Stomach (tissue), 9 donors: ENCODE results near the gene ERBB4. TPM values are rescaled to one million over a fixed set of nuclear protein-coding genes. Genes with fewer than 3 reads are reported as not detected.

Source experiments
- DNase-seq, 2 donors: peaks; one replicate each; pipeline versions ENCODE4 v3.0.0 to v3.0.0-alpha.2; 2013 to 2019
- H3K27ac ChIP-seq, 5 donors: fragments of 200-600 bp in 4 of 5; sonication (generic) in 4 of 5; one replicate each; pipeline ENCODE4 v1.5.1; 2013 to 2019; ENCODE audit warnings: mild to moderate bottlenecking in 1 of 5, moderate library complexity in 1 of 5
- H3K27me3 ChIP-seq, 3 donors: fragments of 200-600 bp; sonication (generic); one replicate each; pipeline ENCODE4 v1.5.1; 2017 to 2019; ENCODE audit warnings: mixed run types in 1 of 3
- H3K36me3 ChIP-seq, 4 donors: fragments of 200-600 bp; sonication (generic); 1 replicate in 3 of 4; 2 replicates in 1 of 4; pipeline ENCODE4 v1.5.1; 2016 to 2019
- H3K4me1 ChIP-seq, 4 donors: fragments of 200-600 bp; sonication (generic); one replicate each; pipeline ENCODE4 v1.5.1; 2016 to 2019
- H3K4me3 ChIP-seq, 4 donors: fragments of 200-600 bp; sonication (generic) in 3 of 4; one replicate each; pipeline ENCODE4 v1.5.1; 2016 to 2019; ENCODE audit warnings: mild to moderate bottlenecking in 1 of 4
- H3K9me3 ChIP-seq, 4 donors: fragments of 200-600 bp; sonication (generic); one replicate each; pipeline ENCODE4 v1.5.1; 2016 to 2019
- EP300 ChIP-seq: sonication (generic); formaldehyde crosslinking; IDR thresholded peaks from one replicate; pipeline ENCODE4 v1.6.1; 2017; ENCODE audit warnings: antibody characterized with exemption
- POLR2A ChIP-seq, 4 donors: fragments of 450-650 bp; IDR thresholded peaks; one replicate each; pipeline ENCODE4 v1.6.1; 2016; ENCODE audit warnings: antibody characterized with exemption in 4 of 4, control low read depth in 2 of 4, mild to moderate bottlenecking in 1 of 4, moderate library complexity in 1 of 4
- POLR2AphosphoS5 ChIP-seq, 3 donors: sonication (generic); formaldehyde crosslinking; IDR thresholded peaks; one replicate each; pipeline ENCODE4 v1.6.1; 2016; ENCODE audit warnings: antibody characterized with exemption in 3 of 3
- WGBS, 5 donors: extraction: QIAGEN DNeasy Blood & Tissue Kit in 3 of 5; methylation state at CpG; one replicate each; pipeline versions ENCODE4 v1.1.5 to v1.1.7; 2013 to 2018; 5-methylcytosine and 5-hydroxymethylcytosine counted together
- intact Hi-C: fragments of 100-400 bp; cut with DNase I; formaldehyde crosslinking; loops from one replicate; pipeline ENCODE4 v1.15.1; 2023; ENCODE audit warnings: low total_unique reads
- polyA plus RNA-seq, 3 donors: library from polyadenylated mRNA; stranded (reverse); fragments of 200-250 nt; gene quantifications; one replicate each; pipeline ENCODE4 v1.2.3, GENCODE V29; 2013
- total RNA-seq, 5 donors: library from RNA; depleted of rRNA; stranded (reverse); fragments of >200 nt; gene quantifications; one replicate each; pipeline versions ENCODE4 v1.1.0 to v1.2.3, GENCODE V29; 2014 to 2016
- TF ChIP-seq, protein P1 (sequence below), 7 experiments: fragments of 450-650 bp in 4 of 7; fragments of 200-600 bp in 3 of 7; sonication (generic) in 3 of 7; IDR thresholded peaks; one replicate each; pipeline ENCODE4 v1.5.1; 2016 to 2019; ENCODE audit warnings: antibody characterized with exemption in 7 of 7, control low read depth in 2 of 7, mild to moderate bottlenecking in 1 of 7
- donor health status: healthy with polysubstance abuse.
- donor health status: Bipolar disorder and iron deficiency.
- donor health status: healthy.

Gene ERBB4
- total and polyA plus RNA-seq, 8 donors: 0.12 to 2.5 (median 0.45) TPM; not detected in 1

DNA sequence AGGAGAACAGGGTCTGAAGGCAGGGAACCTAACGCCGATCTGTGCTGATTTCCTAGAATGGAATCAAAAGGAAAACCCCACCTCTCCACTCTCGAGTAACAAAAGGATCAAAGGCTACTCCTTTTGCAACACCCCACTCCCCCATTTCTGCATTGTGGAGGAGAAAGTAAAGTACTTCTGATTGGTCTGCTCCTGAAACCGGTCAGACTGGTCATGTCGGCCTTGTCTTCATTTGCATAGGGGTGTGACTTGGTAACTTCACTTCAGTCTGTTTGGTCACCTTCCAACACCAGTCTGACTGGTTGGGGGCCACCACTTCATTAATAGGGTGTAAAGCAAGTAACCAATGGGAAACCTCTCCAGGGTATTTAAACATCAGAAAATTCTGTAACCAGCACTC lies 771.9 kb downstream of the ERBB4 start:
- TF ChIP-seq POLR2AphosphoS5 (IDR thresholded peaks at IDR 0.05): no peak
- no peak for TF ChIP-seq EP300
- TF ChIP-seq, protein P1, sequence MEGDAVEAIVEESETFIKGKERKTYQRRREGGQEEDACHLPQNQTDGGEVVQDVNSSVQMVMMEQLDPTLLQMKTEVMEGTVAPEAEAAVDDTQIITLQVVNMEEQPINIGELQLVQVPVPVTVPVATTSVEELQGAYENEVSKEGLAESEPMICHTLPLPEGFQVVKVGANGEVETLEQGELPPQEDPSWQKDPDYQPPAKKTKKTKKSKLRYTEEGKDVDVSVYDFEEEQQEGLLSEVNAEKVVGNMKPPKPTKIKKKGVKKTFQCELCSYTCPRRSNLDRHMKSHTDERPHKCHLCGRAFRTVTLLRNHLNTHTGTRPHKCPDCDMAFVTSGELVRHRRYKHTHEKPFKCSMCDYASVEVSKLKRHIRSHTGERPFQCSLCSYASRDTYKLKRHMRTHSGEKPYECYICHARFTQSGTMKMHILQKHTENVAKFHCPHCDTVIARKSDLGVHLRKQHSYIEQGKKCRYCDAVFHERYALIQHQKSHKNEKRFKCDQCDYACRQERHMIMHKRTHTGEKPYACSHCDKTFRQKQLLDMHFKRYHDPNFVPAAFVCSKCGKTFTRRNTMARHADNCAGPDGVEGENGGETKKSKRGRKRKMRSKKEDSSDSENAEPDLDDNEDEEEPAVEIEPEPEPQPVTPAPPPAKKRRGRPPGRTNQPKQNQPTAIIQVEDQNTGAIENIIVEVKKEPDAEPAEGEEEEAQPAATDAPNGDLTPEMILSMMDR (IDR thresholded peaks at IDR 0.05): no peak
- TF ChIP-seq POLR2A (IDR thresholded peaks at IDR 0.05): no peak
- Histone ChIP-seq H3K27ac (no peak overlapping the region), H3K27me3 (no peaks in the 10 kb centered on the region), H3K4me1 (peaks cover 0 to 13% (median 2%) of the 10 kb centered on the region in 4 donors), H3K36me3 (no peaks in the 10 kb centered on the region), H3K4me3 (peak overlapping the region in 2 of 4 donors; percentile 10 to 21), H3K9me3 (peaks cover 0 to 6% (median 0%) of the 10 kb centered on the region in 4 donors)
- 14 to 34% (median 23%) methylated on average over 5 of the region's 5 CpGs for WGBS, 5 donors
- intact Hi-C loops: no loop called here
- DNase-seq: peak; percentile 71 to 82

DNA sequence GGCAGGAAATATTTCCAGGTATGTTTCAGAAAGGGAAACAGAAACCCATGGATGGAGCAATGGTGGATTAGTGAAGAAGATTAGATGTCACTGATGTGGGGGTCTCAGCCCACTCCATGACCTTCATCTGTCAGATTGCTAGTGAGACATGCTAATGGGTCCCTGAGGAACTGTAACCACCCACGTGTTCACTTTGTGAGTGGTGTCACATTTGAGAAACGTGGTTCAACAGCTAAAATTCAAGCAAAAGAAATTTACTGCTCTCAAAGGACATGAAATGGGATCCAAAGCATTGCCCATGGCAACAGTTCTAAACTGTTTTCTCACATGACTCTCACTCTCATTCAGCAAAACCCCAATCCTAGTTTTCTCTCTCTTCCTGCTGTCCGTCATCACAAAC lies 776.1 kb downstream of the ERBB4 start:
- intact Hi-C loops: no loop called here

DNA sequence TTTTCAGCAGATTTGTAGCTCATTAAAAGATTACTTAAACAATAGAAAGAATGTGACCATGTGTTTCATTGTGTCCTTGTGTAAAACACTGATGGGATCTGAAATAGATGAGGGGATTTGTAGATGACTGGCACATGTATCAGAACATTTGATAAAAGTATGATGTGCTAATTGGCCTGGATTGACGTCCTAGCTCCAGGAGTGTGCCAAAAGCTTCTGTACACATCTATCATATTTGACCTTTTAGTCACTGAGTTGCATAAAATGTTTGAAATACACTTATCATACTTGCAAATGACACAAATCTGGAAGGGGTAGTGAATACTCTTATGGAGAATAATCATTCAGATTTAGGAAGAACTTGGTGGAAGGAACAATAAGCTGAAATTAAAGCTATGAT lies 778.5 kb downstream of the ERBB4 start:
- H3K9me3 ChIP-seq: no peaks in the 10 kb centered on the region
- TF ChIP-seq POLR2AphosphoS5 (IDR thresholded peaks at IDR 0.05): no peak
- no peaks in the 10 kb centered on the region for H3K27me3 ChIP-seq
- no peaks in the 10 kb centered on the region for H3K36me3 ChIP-seq
- H3K4me1 ChIP-seq: no peaks in the 10 kb centered on the region
- H3K27ac ChIP-seq: no peak overlapping the region
- H3K4me3 ChIP-seq: no peak overlapping the region
- DNase-seq: no peak
- intact Hi-C loops: no loop called here
- 5 to 30% (median 7%) methylated on average over 1 of the region's 1 CpG for WGBS, 5 donors

More for the DNA sequence above, 776.1 kb downstream of the ERBB4 start:
- Histone ChIP-seq H3K9me3 (no peaks in the 10 kb centered on the region), H3K27me3 (no peaks in the 10 kb centered on the region), H3K4me1 (peaks cover 0 to 13% (median 2%) of the 10 kb centered on the region in 4 donors), H3K36me3 (no peaks in the 10 kb centered on the region), H3K4me3 (no peak overlapping the region), H3K27ac (no peak overlapping the region)
- WGBS, 5 donors: 60 to 77% (median 68%) methylated on average over 3 of the region's 3 CpGs
- no peak for TF ChIP-seq EP300
- no peak for TF ChIP-seq POLR2A (IDR thresholded peaks at IDR 0.05)
- DNase-seq: no peak

DNA sequence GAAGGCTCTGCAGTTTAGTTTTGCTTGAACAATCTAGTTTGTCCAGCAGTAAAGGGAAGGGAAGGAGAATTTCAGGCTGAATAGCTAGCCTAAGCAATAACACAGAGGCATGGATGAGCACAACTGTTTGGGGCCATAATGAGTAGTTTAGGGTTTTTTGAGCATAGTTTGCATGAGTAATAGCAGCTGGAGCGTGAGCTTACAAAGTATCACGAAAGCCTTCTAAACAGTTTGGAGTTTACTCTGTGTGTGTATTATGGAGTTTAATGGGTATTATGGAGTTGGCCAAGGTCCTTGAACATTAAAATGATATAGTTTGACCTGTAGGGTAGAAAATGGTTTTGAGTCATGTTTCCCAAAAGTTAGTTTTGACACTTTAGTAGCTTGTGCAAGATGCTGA lies 782.3 kb downstream of the ERBB4 start:
- DNase-seq: no peak
- 67 to 91% (median 81%) methylated on average over 2 of the region's 2 CpGs for WGBS, 5 donors
- Histone ChIP-seq H3K9me3 (no peaks in the 10 kb centered on the region), H3K4me1 (no peaks in the 10 kb centered on the region), H3K27ac (no peak overlapping the region), H3K4me3 (no peak overlapping the region), H3K27me3 (no peaks in the 10 kb centered on the region), H3K36me3 (no peaks in the 10 kb centered on the region)
- intact Hi-C loops: no loop called here
- TF ChIP-seq EP300: no peak

DNA sequence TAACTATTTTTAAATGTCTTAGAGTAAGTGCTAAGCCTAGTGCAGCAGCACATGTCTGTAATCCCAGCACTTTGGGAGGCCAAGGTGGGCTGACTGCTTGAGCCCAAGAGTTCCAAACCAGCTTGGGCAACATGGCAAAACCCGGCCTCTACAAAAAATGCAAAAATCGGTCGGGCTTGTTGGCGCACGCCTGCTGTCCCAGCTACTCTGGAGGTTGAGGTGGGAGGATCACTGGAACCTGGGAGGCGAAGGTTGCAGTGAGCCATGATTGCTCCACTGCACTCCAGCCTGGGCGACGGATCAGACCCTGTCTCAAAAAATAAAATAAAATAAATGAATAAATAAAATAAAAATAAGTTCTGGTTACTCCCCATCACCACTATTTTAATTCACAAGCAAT lies 783.4 kb downstream of the ERBB4 start:
- Histone ChIP-seq H3K4me3 (no peak overlapping the region), H3K36me3 (no peaks in the 10 kb centered on the region), H3K4me1 (no peaks in the 10 kb centered on the region), H3K9me3 (no peaks in the 10 kb centered on the region), H3K27ac (no peak overlapping the region), H3K27me3 (no peaks in the 10 kb centered on the region)
- DNase-seq: no peak
- WGBS, 5 donors: 93 to 97% (median 95%) methylated on average over 8 of the region's 8 CpGs
- TF ChIP-seq POLR2A (IDR thresholded peaks at IDR 0.05): no peak
- TF ChIP-seq POLR2AphosphoS5 (IDR thresholded peaks at IDR 0.05): no peak
- TF ChIP-seq EP300: no peak
- TF ChIP-seq, protein P1 (IDR thresholded peaks at IDR 0.05): no peak
- intact Hi-C loops: no loop called here

DNA sequence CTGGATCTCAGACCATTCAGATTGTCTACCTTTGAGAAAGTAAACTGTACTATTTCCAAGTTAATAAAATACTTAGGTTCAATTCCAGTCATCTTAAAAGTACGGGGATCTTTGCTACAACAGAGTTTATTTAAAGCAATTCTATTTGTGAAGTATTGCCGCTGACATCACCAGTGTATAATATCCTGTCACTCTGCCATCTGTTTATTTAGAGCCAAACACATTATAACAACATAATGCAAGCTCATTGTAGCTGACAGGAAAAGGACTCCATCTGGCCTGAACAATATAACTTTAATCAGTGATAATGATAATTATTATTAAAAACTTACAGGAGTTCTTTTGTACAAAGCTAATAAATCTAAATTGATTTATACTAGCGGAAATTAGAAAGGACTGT lies 786.8 kb downstream of the ERBB4 start:
- no peaks in the 10 kb centered on the region for H3K4me1 ChIP-seq
- TF ChIP-seq POLR2A (IDR thresholded peaks at IDR 0.05) (no peak), POLR2AphosphoS5 (IDR thresholded peaks at IDR 0.05) (no peak), EP300 (no peak)
- TF ChIP-seq, protein P1 (IDR thresholded peaks at IDR 0.05): no peak
- peak in 1 of 2 donors; percentile 28 for DNase-seq
- H3K4me3 ChIP-seq: no peak overlapping the region
- no peaks in the 10 kb centered on the region for H3K9me3 ChIP-seq
- no peaks in the 10 kb centered on the region for H3K27me3 ChIP-seq
- WGBS, 5 donors: 52 to 75% (median 67%) methylated on average over 3 of the region's 3 CpGs
- H3K36me3 ChIP-seq: no peaks in the 10 kb centered on the region
- intact Hi-C loops: no loop called here
- no peak overlapping the region for H3K27ac ChIP-seq
